Endodermal cell (in vitro differentiated cells): Measurements from ENCODE around the gene IL15. TPM values are rescaled to one million over a fixed set of nuclear protein-coding genes. Genes with fewer than 3 reads are reported as not detected.

Experiments used
- DNase-seq: peaks from one replicate; pipeline ENCODE4 v3.0.0-alpha.2; 2017
- H3K27ac ChIP-seq: 2 replicates; pipeline ENCODE4 v1.5.1; 2013; ENCODE audit warnings: mild to moderate bottlenecking, low read depth, low read length, moderate library complexity
- H3K27me3 ChIP-seq: 2 replicates; pipeline ENCODE4 v1.6.1; 2013; ENCODE audit warnings: mild to moderate bottlenecking, low read length, moderate library complexity; ENCODE audit not compliant: insufficient read depth, control insufficient read depth, poor library complexity, severe bottlenecking
- H3K36me3 ChIP-seq: 2 replicates; pipeline ENCODE4 v1.7.0; 2013; ENCODE audit warnings: mild to moderate bottlenecking, low read length, moderate library complexity; ENCODE audit not compliant: control insufficient read depth, insufficient read depth
- H3K4me1 ChIP-seq: one replicate; pipeline ENCODE4 v1.7.0; 2013; ENCODE audit warnings: low read length; ENCODE audit not compliant: control insufficient read depth, insufficient read depth
- H3K4me3 ChIP-seq: 2 replicates; pipeline ENCODE4 v1.5.1; 2013; ENCODE audit warnings: mild to moderate bottlenecking, low read length, moderate library complexity
- H3K9ac ChIP-seq: 2 replicates; pipeline ENCODE4 v1.6.1; 2013; ENCODE audit warnings: mild to moderate bottlenecking, low read length, moderate library complexity; ENCODE audit not compliant: poor library complexity, severe bottlenecking; ENCODE audit errors: extremely low read depth
- H3K9me3 ChIP-seq: 2 replicates; pipeline ENCODE4 v1.6.1; 2013; ENCODE audit warnings: mild to moderate bottlenecking, low read length, moderate library complexity; ENCODE audit not compliant: control insufficient read depth
- H3K27ac Mint-ChIP-seq: 2 replicates; pipeline ENCODE4 v1.8.0; 2020; ENCODE audit warnings: mixed read lengths
- H3K27me3 Mint-ChIP-seq: 2 replicates; pipeline ENCODE4 v1.8.0; 2021; ENCODE audit warnings: mild to moderate bottlenecking, mixed read lengths; ENCODE audit not compliant: insufficient read depth
- H3K36me3 Mint-ChIP-seq: 2 replicates; pipeline ENCODE4 v1.8.0; 2020; ENCODE audit warnings: low read depth, mixed read lengths
- H3K4me1 Mint-ChIP-seq: 2 replicates; pipeline ENCODE4 v1.8.0; 2020; ENCODE audit warnings: mixed read lengths
- H3K4me3 Mint-ChIP-seq: 2 replicates; pipeline ENCODE4 v1.8.0; 2020; ENCODE audit warnings: mild to moderate bottlenecking, moderate library complexity, mixed read lengths
- H3K9me3 Mint-ChIP-seq: 2 replicates; pipeline ENCODE4 v1.8.0; 2020; ENCODE audit warnings: mild to moderate bottlenecking, mixed read lengths
- CTCF ChIP-seq: fragments of 200-600 bp; sonication (generic); conservative IDR thresholded peaks from 2 replicates; pipeline ENCODE4 v1.5.0; 2021; ENCODE audit warnings: antibody characterized with exemption, mild to moderate bottlenecking
- WGBS, 2 experiments: methylation state at CpG; one replicate each; pipeline versions ENCODE4 v1.1.5 to v1.1.7; 2013; ENCODE audit warnings: missing lambda C conversion rate in 2 of 2, mixed read lengths in 1 of 2; ENCODE audit not compliant: insufficient coverage in 1 of 2, insufficient read length in 1 of 2; 5-methylcytosine and 5-hydroxymethylcytosine counted together
- total RNA-seq, 2 donors: library from RNA; stranded (reverse); fragmentation: NEBNext Ultra II Directional in 1 of 2; extraction: Animal tissue kit (Norgen Biotek cat#: 25700) in 1 of 2; gene quantifications; 2 replicates in 1 of 2; 3 replicates in 1 of 2; pipeline ENCODE4 v1.2.1, GENCODE V29; 2021

Gene IL15
- total RNA-seq, 2 donors from 2014 or later, result 0.42 TPM

- Histone ChIP-seq H3K27ac (no peak overlapping the region), H3K36me3 (no peaks in the 10 kb centered on the region), H3K27me3 (peaks cover 75% of the 10 kb centered on the region), H3K4me1 (no peaks in the 10 kb centered on the region), H3K9me3 (no peaks in the 10 kb centered on the region), H3K4me3 (peak overlapping the region; percentile 85), H3K9ac (no peak overlapping the region)
- no peak overlapping the region for H3K27ac Mint-ChIP-seq
- no peak for TF ChIP-seq CTCF
- DNase-seq, result peak; percentile 79
- H3K27me3 Mint-ChIP-seq, result peaks cover 45% of the 10 kb centered on the region
- 9 to 23% methylated on average over 13 to 41 of the region's 41 CpGs for WGBS, 2 experiments
- H3K9me3 Mint-ChIP-seq, result no peaks in the 10 kb centered on the region
- H3K4me3 Mint-ChIP-seq, result peak overlapping the region; percentile 70
- H3K4me1 Mint-ChIP-seq, result peaks cover 3% of the 10 kb centered on the region
- no peaks in the 10 kb centered on the region for H3K36me3 Mint-ChIP-seq
These were observed 533 bp downstream of the IL15 start for GRCh38 chr4:141636771-141637460.

GRCh38 chr4:141637565-141637964 is 1.2 kb downstream of the IL15 start:
- H3K27ac Mint-ChIP-seq, result no peak overlapping the region
- Histone ChIP-seq H3K9ac (no peak overlapping the region), H3K4me1 (no peaks in the 10 kb centered on the region), H3K4me3 (no peak overlapping the region), H3K27me3 (peaks cover 81% of the 10 kb centered on the region), H3K9me3 (no peaks in the 10 kb centered on the region), H3K36me3 (no peaks in the 10 kb centered on the region), H3K27ac (no peak overlapping the region)
- peaks cover 45% of the 10 kb centered on the region for H3K27me3 Mint-ChIP-seq
- no peaks in the 10 kb centered on the region for H3K36me3 Mint-ChIP-seq
- peaks cover 3% of the 10 kb centered on the region for H3K4me1 Mint-ChIP-seq
- no peaks in the 10 kb centered on the region for H3K9me3 Mint-ChIP-seq
- WGBS, 2 experiments, result 88% methylated on average over 2 of the region's 2 CpGs; no CpG with 5 or more reads in 1 of the 2 experiments
- no peak for TF ChIP-seq CTCF
- DNase-seq, result no peak
- H3K4me3 Mint-ChIP-seq, result peak overlapping the region; percentile 70

- H3K27ac Mint-ChIP-seq, result no peak overlapping the region
- no peak overlapping the region for H3K9ac ChIP-seq
- H3K4me3 ChIP-seq, result no peak overlapping the region
- H3K27me3 Mint-ChIP-seq, result peaks cover 45% of the 10 kb centered on the region
- DNase-seq, result no peak
- no peak overlapping the region for H3K4me3 Mint-ChIP-seq
- H3K4me1 ChIP-seq, result no peaks in the 10 kb centered on the region
- TF ChIP-seq CTCF, result no peak
- H3K9me3 ChIP-seq, result no peaks in the 10 kb centered on the region
- H3K27me3 ChIP-seq, result peaks cover 87% of the 10 kb centered on the region
- no peaks in the 10 kb centered on the region for H3K9me3 Mint-ChIP-seq
- H3K27ac ChIP-seq, result no peak overlapping the region
- no peaks in the 10 kb centered on the region for H3K36me3 Mint-ChIP-seq
- WGBS, 2 experiments, result 84 to 100% methylated on average over 2 of the region's 2 CpGs
- no peaks in the 10 kb centered on the region for H3K36me3 ChIP-seq
- H3K4me1 Mint-ChIP-seq, result peaks cover 3% of the 10 kb centered on the region
These were observed 1.8 kb downstream of the IL15 start for GRCh38 chr4:141638230-141638629.
